ENCODE results near the gene LRCOL1.

Gene LRCOL1

DNA sequence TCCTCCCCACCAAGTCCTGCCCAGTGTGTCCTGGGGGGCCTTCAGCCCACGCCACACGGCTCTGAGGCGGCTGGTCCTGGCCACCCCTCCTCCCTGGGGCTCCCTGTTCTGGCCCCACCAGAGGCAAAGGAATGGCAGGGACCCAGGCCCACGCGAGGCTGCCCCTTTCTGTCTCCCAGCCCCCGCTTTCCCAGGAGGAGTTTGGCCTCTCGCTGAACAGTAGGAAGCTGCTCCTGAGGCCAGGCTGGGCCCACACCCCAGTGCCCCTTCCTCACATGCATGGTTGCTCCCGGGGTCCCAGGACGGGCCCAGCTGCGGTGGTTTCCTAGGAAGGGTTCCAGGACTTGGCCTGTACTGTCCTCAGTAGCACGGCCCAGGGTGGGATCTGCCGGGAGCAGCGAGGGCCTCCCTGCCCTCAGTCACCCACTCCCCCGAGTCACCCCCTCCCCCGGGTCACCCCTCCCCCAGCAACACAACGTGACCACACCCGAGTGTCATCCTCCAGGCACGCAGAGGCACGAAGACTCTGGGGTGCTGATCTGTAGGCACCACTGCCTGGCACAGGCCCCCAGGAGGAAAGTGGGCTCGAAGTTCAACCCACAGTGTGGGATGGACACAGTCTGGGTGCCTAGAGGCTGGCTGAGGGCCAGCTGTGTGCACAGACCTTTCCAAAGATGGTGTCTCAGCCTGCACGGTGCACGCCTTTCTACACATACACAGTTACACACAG, 33.0 kb downstream of the LRCOL1 start:
- Histone ChIP-seq H3K9me3 (ENCODE audit: low read length) (no peaks in the 10 kb centered on the region), H3K4me2 (ENCODE audit: low read length) (no peak overlapping the region), H2AFZ (ENCODE audit: low read length) (no peak overlapping the region), H3K9me2 (ENCODE audit: low read depth, low read length) (no peaks in the 10 kb centered on the region), H4K20me1 (ENCODE audit: insufficient read depth, low read length) (no peaks in the 10 kb centered on the region), H3K27ac (ENCODE audit: low read depth, low read length, poor library complexity, severe bottlenecking) (no peak overlapping the region), H3F3A (ENCODE audit: insufficient read depth, low read length) (no peaks in the 10 kb centered on the region), H3K4me3 (ENCODE audit: low read depth, low read length, poor library complexity, severe bottlenecking) (no peak overlapping the region), H3K27me3 (ENCODE audit: insufficient read depth, low read length) (no peaks in the 10 kb centered on the region), H3K36me3 (ENCODE audit: insufficient read depth, low read length) (no peaks in the 10 kb centered on the region), H3K9ac (ENCODE audit: low read length) (no peak overlapping the region), H3K79me2 (ENCODE audit: insufficient read depth, low read length) (no peaks in the 10 kb centered on the region), H3K4me1 (ENCODE audit: insufficient read depth, low read length, severe bottlenecking) (no peaks in the 10 kb centered on the region)
- TF ChIP-seq, protein P1, sequence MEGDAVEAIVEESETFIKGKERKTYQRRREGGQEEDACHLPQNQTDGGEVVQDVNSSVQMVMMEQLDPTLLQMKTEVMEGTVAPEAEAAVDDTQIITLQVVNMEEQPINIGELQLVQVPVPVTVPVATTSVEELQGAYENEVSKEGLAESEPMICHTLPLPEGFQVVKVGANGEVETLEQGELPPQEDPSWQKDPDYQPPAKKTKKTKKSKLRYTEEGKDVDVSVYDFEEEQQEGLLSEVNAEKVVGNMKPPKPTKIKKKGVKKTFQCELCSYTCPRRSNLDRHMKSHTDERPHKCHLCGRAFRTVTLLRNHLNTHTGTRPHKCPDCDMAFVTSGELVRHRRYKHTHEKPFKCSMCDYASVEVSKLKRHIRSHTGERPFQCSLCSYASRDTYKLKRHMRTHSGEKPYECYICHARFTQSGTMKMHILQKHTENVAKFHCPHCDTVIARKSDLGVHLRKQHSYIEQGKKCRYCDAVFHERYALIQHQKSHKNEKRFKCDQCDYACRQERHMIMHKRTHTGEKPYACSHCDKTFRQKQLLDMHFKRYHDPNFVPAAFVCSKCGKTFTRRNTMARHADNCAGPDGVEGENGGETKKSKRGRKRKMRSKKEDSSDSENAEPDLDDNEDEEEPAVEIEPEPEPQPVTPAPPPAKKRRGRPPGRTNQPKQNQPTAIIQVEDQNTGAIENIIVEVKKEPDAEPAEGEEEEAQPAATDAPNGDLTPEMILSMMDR (IDR thresholded peaks at IDR 0.05; ENCODE audit: low read length), result no peak
- TF ChIP-seq EZH2 (IDR thresholded peaks at IDR 0.05; ENCODE audit: borderline replicate concordance, low read length), result no peak

DNA sequence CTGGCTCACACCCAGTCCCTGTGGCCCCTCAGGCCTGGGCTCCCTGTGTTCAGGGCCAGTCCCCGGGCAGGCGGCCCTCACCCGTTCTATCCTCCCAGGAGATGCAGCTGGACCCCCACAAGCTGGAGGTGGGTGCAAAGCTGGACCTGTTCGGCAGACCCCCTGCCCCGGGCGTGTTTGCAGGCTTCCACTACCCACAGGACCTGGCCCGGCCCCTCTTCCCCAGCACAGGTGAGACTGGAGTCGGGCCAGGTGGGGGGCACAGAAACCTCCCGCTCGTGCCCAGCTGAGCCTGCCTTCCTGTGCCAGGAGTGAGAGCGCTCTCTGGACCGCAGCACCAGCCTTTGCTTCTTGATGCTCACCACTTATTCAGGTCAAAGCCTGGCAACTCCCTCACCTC, 33.7 kb downstream of the LRCOL1 start:
- Histone ChIP-seq H3K9me2 (ENCODE audit: low read depth, low read length) (no peaks in the 10 kb centered on the region), H3K4me3 (ENCODE audit: low read depth, low read length, poor library complexity, severe bottlenecking) (no peak overlapping the region), H3K36me3 (ENCODE audit: insufficient read depth, low read length) (no peaks in the 10 kb centered on the region), H3K79me2 (ENCODE audit: insufficient read depth, low read length) (no peaks in the 10 kb centered on the region), H2AFZ (ENCODE audit: low read length) (no peak overlapping the region), H4K20me1 (ENCODE audit: insufficient read depth, low read length) (no peaks in the 10 kb centered on the region), H3K27ac (ENCODE audit: low read depth, low read length, poor library complexity, severe bottlenecking) (no peak overlapping the region), H3K27me3 (ENCODE audit: insufficient read depth, low read length) (no peaks in the 10 kb centered on the region), H3K4me2 (ENCODE audit: low read length) (no peak overlapping the region), H3K9me3 (ENCODE audit: low read length) (no peaks in the 10 kb centered on the region), H3K4me1 (ENCODE audit: insufficient read depth, low read length, severe bottlenecking) (no peaks in the 10 kb centered on the region), H3F3A (ENCODE audit: insufficient read depth, low read length) (no peaks in the 10 kb centered on the region), H3K9ac (ENCODE audit: low read length) (no peak overlapping the region)
- TF ChIP-seq, protein P1 (IDR thresholded peaks at IDR 0.05; ENCODE audit: low read length), result no peak
- no peak for TF ChIP-seq EZH2 (IDR thresholded peaks at IDR 0.05; ENCODE audit: borderline replicate concordance, low read length)

DNA sequence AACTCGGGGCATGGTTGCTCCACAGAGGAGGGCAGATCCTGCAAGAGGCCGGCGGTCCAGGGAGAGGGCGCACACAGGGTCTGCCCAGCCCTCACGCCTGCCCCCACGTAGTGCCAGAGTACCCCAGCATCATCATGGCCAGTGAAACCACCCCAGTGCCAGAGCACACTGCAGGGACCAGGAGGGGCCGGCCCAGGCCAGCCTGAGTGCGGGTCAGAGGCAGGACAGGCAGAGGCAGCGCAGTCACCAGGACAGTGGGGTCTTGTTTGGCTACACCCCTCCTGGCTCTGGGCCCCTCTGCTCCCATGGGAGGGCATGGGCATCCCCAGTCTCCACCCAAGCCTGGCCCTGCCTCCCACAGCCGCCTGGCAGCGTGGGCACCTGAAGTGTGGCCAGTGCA, 34.7 kb downstream of the LRCOL1 start:
- TF ChIP-seq, protein P1 (IDR thresholded peaks at IDR 0.05; ENCODE audit: low read length), result no peak
- no peak for TF ChIP-seq EZH2 (IDR thresholded peaks at IDR 0.05; ENCODE audit: borderline replicate concordance, low read length)
- H3K4me2 ChIP-seq (ENCODE audit: low read length), result no peak overlapping the region
- no peak overlapping the region for H3K4me3 ChIP-seq (ENCODE audit: low read depth, low read length, poor library complexity, severe bottlenecking)
- H3K9me2 ChIP-seq (ENCODE audit: low read depth, low read length), result no peaks in the 10 kb centered on the region
- H4K20me1 ChIP-seq (ENCODE audit: insufficient read depth, low read length), result no peaks in the 10 kb centered on the region
- no peaks in the 10 kb centered on the region for H3K36me3 ChIP-seq (ENCODE audit: insufficient read depth, low read length)
- H2AFZ ChIP-seq (ENCODE audit: low read length), result no peak overlapping the region
- H3K9me3 ChIP-seq (ENCODE audit: low read length), result no peaks in the 10 kb centered on the region
- H3F3A ChIP-seq (ENCODE audit: insufficient read depth, low read length), result no peaks in the 10 kb centered on the region
- no peak overlapping the region for H3K27ac ChIP-seq (ENCODE audit: low read depth, low read length, poor library complexity, severe bottlenecking)
- H3K4me1 ChIP-seq (ENCODE audit: insufficient read depth, low read length, severe bottlenecking), result no peaks in the 10 kb centered on the region
- H3K79me2 ChIP-seq (ENCODE audit: insufficient read depth, low read length), result no peaks in the 10 kb centered on the region
- H3K9ac ChIP-seq (ENCODE audit: low read length), result no peak overlapping the region
- H3K27me3 ChIP-seq (ENCODE audit: insufficient read depth, low read length), result no peaks in the 10 kb centered on the region
